SK-N-SH treated with all-trans-retinoic acid at 6 μM for 48 hours (cell line): ENCODE results near the gene ZFHX3.

Experiments used
- BACH2 ChIP-seq: fragments of 250-450 bp; sonication (Bioruptor Pico); IDR thresholded peaks from 2 replicates; pipeline ENCODE4 v1.9.0; 2021; ENCODE audit warnings: mild to moderate bottlenecking, borderline replicate concordance
- CSDC2 ChIP-seq: fragments of 250-450 bp; sonication (Bioruptor Pico); IDR thresholded peaks from 2 replicates; pipeline ENCODE4 v1.5.0; 2020; ENCODE audit warnings: mild to moderate bottlenecking, moderate library complexity
- ESRRG ChIP-seq: fragments of 250-450 bp; sonication (Bioruptor Pico); IDR thresholded peaks from 2 replicates; pipeline ENCODE4 v1.6.1; 2021; ENCODE audit warnings: mild to moderate bottlenecking
- GLIS3 ChIP-seq: fragments of 250-450 bp; sonication (Bioruptor Pico); IDR thresholded peaks from 2 replicates; pipeline ENCODE4 v1.5.0; 2020; ENCODE audit warnings: mild to moderate bottlenecking, moderate library complexity
- OSR1 ChIP-seq: fragments of 250-450 bp; sonication (Bioruptor Pico); IDR thresholded peaks from 2 replicates; pipeline ENCODE4 v1.8.0; 2022; ENCODE audit warnings: moderate library complexity, mild to moderate bottlenecking, inconsistent platforms
- PPARA ChIP-seq: fragments of 250-450 bp; sonication (Bioruptor Pico); IDR thresholded peaks from 2 replicates; pipeline ENCODE4 v1.5.0; 2020; ENCODE audit warnings: mild to moderate bottlenecking, borderline replicate concordance
- RARB ChIP-seq: fragments of 250-450 bp; sonication (Bioruptor Pico); IDR thresholded peaks from 2 replicates; pipeline ENCODE4 v1.8.0; 2021; ENCODE audit warnings: mild to moderate bottlenecking, moderate library complexity
- TCF4 ChIP-seq: fragments of 250-450 bp; sonication (Bioruptor Pico); IDR thresholded peaks from 2 replicates; pipeline ENCODE4 v1.8.0; 2021; ENCODE audit warnings: mild to moderate bottlenecking, moderate library complexity, borderline replicate concordance
- ZFP3 ChIP-seq: fragments of 250-450 bp; sonication (Bioruptor Pico); IDR thresholded peaks from 2 replicates; pipeline ENCODE4 v1.5.0; 2020; ENCODE audit warnings: mild to moderate bottlenecking, moderate library complexity
- ZFP30 ChIP-seq: fragments of 450-650 bp; formaldehyde crosslinking; IDR thresholded peaks from 2 replicates; pipeline ENCODE4 v1.5.0; 2022; ENCODE audit warnings: mild to moderate bottlenecking, moderate library complexity
- ZNF70 ChIP-seq: fragments of 450-650 bp; formaldehyde crosslinking; IDR thresholded peaks from 2 replicates; pipeline ENCODE4 v1.5.0; 2020; ENCODE audit warnings: mild to moderate bottlenecking, moderate library complexity
- TF ChIP-seq, protein P1 (sequence below): fragments of 250-450 bp; sonication (Bioruptor Pico); IDR thresholded peaks from 2 replicates; pipeline ENCODE4 v1.8.0; 2020; ENCODE audit warnings: mild to moderate bottlenecking, moderate library complexity, borderline replicate concordance
- TF ChIP-seq, protein P2 (sequence below): fragments of 250-450 bp; sonication (Bioruptor Pico); IDR thresholded peaks from 2 replicates; pipeline ENCODE4 v1.5.1; 2020; ENCODE audit warnings: low read depth, mild to moderate bottlenecking, moderate library complexity

DNA sequence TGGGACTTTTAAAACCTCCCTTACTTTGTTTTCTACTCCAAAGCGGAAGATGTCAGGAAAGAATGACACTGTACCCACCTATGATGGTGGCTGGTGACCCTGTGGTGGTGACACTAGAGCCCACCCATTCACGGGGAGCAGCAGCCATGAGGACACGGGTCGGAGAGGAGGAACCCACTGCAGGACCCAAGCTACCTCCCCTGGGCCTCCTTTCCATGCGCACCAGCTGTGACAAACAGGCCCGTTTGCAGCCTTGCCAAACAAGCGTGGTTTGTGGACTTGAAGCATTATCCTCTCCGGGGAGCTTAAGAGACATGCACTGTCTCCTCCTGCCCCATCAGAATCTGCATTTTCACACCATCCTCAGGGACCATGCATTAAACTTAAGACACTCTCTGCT is 85.6 kb downstream of the ZFHX3 start:
- TF ChIP-seq, protein P1, sequence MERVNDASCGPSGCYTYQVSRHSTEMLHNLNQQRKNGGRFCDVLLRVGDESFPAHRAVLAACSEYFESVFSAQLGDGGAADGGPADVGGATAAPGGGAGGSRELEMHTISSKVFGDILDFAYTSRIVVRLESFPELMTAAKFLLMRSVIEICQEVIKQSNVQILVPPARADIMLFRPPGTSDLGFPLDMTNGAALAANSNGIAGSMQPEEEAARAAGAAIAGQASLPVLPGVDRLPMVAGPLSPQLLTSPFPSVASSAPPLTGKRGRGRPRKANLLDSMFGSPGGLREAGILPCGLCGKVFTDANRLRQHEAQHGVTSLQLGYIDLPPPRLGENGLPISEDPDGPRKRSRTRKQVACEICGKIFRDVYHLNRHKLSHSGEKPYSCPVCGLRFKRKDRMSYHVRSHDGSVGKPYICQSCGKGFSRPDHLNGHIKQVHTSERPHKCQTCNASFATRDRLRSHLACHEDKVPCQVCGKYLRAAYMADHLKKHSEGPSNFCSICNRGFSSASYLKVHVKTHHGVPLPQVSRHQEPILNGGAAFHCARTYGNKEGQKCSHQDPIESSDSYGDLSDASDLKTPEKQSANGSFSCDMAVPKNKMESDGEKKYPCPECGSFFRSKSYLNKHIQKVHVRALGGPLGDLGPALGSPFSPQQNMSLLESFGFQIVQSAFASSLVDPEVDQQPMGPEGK = no peak
- TF ChIP-seq ESRRG (CRISPR knock-in tag) (no peak), TCF4 (no peak), ZFP30 (CRISPR knock-in tag) (no peak), OSR1 (CRISPR knock-in tag) (no peak), RARB (CRISPR knock-in tag) (no peak), ZNF70 (no peak), GLIS3 (CRISPR knock-in tag) (no peak), ZFP3 (CRISPR knock-in tag) (no peak), PPARA (CRISPR knock-in tag) (no peak), CSDC2 (CRISPR knock-in tag) (no peak), BACH2 (no peak)
- TF ChIP-seq, protein P2, sequence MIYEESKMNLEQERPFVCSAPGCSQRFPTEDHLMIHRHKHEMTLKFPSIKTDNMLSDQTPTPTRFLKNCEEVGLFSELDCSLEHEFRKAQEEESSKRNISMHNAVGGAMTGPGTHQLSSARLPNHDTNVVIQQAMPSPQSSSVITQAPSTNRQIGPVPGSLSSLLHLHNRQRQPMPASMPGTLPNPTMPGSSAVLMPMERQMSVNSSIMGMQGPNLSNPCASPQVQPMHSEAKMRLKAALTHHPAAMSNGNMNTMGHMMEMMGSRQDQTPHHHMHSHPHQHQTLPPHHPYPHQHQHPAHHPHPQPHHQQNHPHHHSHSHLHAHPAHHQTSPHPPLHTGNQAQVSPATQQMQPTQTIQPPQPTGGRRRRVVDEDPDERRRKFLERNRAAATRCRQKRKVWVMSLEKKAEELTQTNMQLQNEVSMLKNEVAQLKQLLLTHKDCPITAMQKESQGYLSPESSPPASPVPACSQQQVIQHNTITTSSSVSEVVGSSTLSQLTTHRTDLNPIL (CRISPR knock-in tag) = no peak
